A549 (cell line): ENCODE measurements around the gene SUCLA2. TPM values are rescaled to one million over a fixed set of nuclear protein-coding genes. Genes with fewer than 3 reads are reported as not detected.

Source experiments
- ATAC-seq, 2 experiments: fragments of 200-7000 bp in 1 of 2; fragments of >200 bp in 1 of 2; cut with Nextera tagmentation in 1 of 2; cut with Tn5 transposase in 1 of 2; 3 replicates each; pipeline versions ENCODE4 v1.8.0 to v1.9.1; 2018 to 2020; ENCODE audit warnings: mild to moderate bottlenecking in 1 of 2, moderate library complexity in 1 of 2
- CTCF ChIA-PET: fragments of 300-600 bp; sonication (Branson Sonifier 250); formaldehyde crosslinking; extraction: SDS; loops from one replicate; lab custom pipeline; 2021; ENCODE audit warnings: antibody characterized with exemption, inconsistent platforms; lab: Yijun Ruan, JAX
- POLR2A ChIA-PET: fragments of 350-600 bp; formaldehyde crosslinking; extraction: SDS; loops from one replicate; lab custom pipeline; 2021; ENCODE audit warnings: antibody characterized with exemption, inconsistent platforms; lab: Yijun Ruan, JAX
- DNase-seq, 2 experiments: peaks; one replicate each; pipeline versions ENCODE4 v3.0.0 to v3.0.0-alpha.2; 2011 to 2016; ENCODE audit warnings: low read depth in 1 of 2, low spot score in 1 of 2
- FAIRE-seq: peaks from 2 replicates; lab custom pipeline; 2011; peaks lifted over from hg19 to GRCh38; lab: Jason Lieb, UNC
- H3K27ac ChIP-seq, 2 experiments: fragments of >200 bp; sonication (Bioruptor Twin); formaldehyde crosslinking; 3 replicates each; pipeline ENCODE4 v1.5.1; 2016 to 2017
- H3K4me1 ChIP-seq: fragments of >200 bp; sonication (Bioruptor Twin); formaldehyde crosslinking; 3 replicates; pipeline ENCODE4 v1.6.1; 2016
- H3K4me2 ChIP-seq: fragments of >200 bp; sonication (Bioruptor Twin); formaldehyde crosslinking; 3 replicates; pipeline ENCODE4 v1.6.1; 2016
- H3K4me3 ChIP-seq: fragments of >200 bp; sonication (Bioruptor Twin); formaldehyde crosslinking; 3 replicates; pipeline ENCODE4 v1.5.1; 2016
- H3K9me3 ChIP-seq: fragments of >200 bp; sonication (Bioruptor Twin); formaldehyde crosslinking; 3 replicates; pipeline ENCODE4 v1.6.1; 2016
- CHD2 ChIP-seq: fragments of 150-350 bp; IDR thresholded peaks from 2 replicates; pipeline ENCODE4 v1.6.1; 2014; ENCODE audit warnings: low read length; ENCODE audit not compliant: partially characterized antibody
- EHF ChIP-seq: fragments of 250-450 bp; sonication (Bioruptor Pico); IDR thresholded peaks from 2 replicates; pipeline ENCODE4 v1.5.0; 2020; ENCODE audit warnings: mild to moderate bottlenecking
- EHMT2 ChIP-seq: fragments of 200-600 bp; sonication (generic); IDR thresholded peaks from 2 replicates; pipeline ENCODE4 v1.6.1; 2016; ENCODE audit warnings: antibody characterized with exemption, low read depth, mild to moderate bottlenecking, moderate library complexity
- GATA3 ChIP-seq: IDR thresholded peaks from 2 replicates; pipeline ENCODE4 v1.6.1; 2012; ENCODE audit warnings: borderline replicate concordance
- HOXA7 ChIP-seq: fragments of 250-450 bp; sonication (Bioruptor Pico); IDR thresholded peaks from 2 replicates; pipeline ENCODE4 v1.5.0; 2020; ENCODE audit warnings: mild to moderate bottlenecking, moderate library complexity
- HOXB5 ChIP-seq: fragments of 250-450 bp; sonication (Bioruptor Pico); IDR thresholded peaks from 2 replicates; pipeline ENCODE4 v1.5.0; 2020; ENCODE audit warnings: mild to moderate bottlenecking, moderate library complexity
- JUN ChIP-seq, 2 experiments: fragments of >200 bp; sonication (Bioruptor Twin); formaldehyde crosslinking; IDR thresholded peaks; 2 replicates in 1 of 2; 3 replicates in 1 of 2; pipeline ENCODE4 v1.6.1; 2016 to 2017
- JUNB ChIP-seq: fragments of >200 bp; sonication (Bioruptor Twin); formaldehyde crosslinking; IDR thresholded peaks from 2 replicates; pipeline ENCODE4 v1.6.1; 2016
- KDM1A ChIP-seq: fragments of 200-600 bp; sonication (generic); IDR thresholded peaks from 2 replicates; pipeline ENCODE4 v1.6.1; 2016; ENCODE audit warnings: low read depth, mild to moderate bottlenecking
- KDM5A ChIP-seq: fragments of 200-600 bp; sonication (generic); IDR thresholded peaks from 2 replicates; pipeline ENCODE4 v1.6.1; 2016; ENCODE audit warnings: antibody characterized with exemption, mild to moderate bottlenecking
- MAFK ChIP-seq: fragments of 450-650 bp; IDR thresholded peaks from 2 replicates; pipeline ENCODE4 v1.6.1; 2014; ENCODE audit not compliant: partially characterized antibody
- NFE2L2 ChIP-seq: fragments of 150-350 bp; conservative IDR thresholded peaks from 2 replicates; pipeline ENCODE4 v1.6.1; 2014; ENCODE audit warnings: low read length
- NPAS2 ChIP-seq: fragments of 250-450 bp; sonication (Bioruptor Pico); IDR thresholded peaks from 2 replicates; pipeline ENCODE4 v1.8.0; 2022; ENCODE audit warnings: mild to moderate bottlenecking, moderate library complexity, borderline replicate concordance
- PHF8 ChIP-seq: fragments of 200-600 bp; sonication (generic); IDR thresholded peaks from 2 replicates; pipeline ENCODE4 v1.6.1; 2016; ENCODE audit warnings: low read depth, mild to moderate bottlenecking, antibody characterized with exemption, moderate library complexity, borderline replicate concordance
- POLR2A ChIP-seq: IDR thresholded peaks from 2 replicates; pipeline ENCODE4 v1.6.1; 2012; ENCODE audit warnings: mild to moderate bottlenecking, low read length
- RAD21 ChIP-seq, 2 experiments: fragments of >200 bp in 1 of 2; sonication (Bioruptor Twin) in 1 of 2; formaldehyde crosslinking in 1 of 2; IDR thresholded peaks in 1 of 2; conservative IDR thresholded peaks in 1 of 2; 2 replicates in 1 of 2; 3 replicates in 1 of 2; pipeline ENCODE4 v1.6.1; 2012 to 2018; ENCODE audit warnings: inconsistent platforms in 1 of 2
- RARB ChIP-seq: fragments of 250-450 bp; sonication (Bioruptor Pico); IDR thresholded peaks from 2 replicates; pipeline ENCODE4 v1.8.0; 2021; ENCODE audit warnings: mild to moderate bottlenecking, moderate library complexity
- SREBF2 ChIP-seq: fragments of 450-650 bp; IDR thresholded peaks from 2 replicates; pipeline ENCODE4 v1.6.1; 2014; ENCODE audit warnings: mild to moderate bottlenecking, moderate library complexity
- ZC3H11A ChIP-seq: fragments of 450-650 bp; IDR thresholded peaks from 2 replicates; pipeline ENCODE4 v1.6.1; 2014; ENCODE audit warnings: antibody characterized with exemption, mild to moderate bottlenecking
- ZFP36 ChIP-seq: fragments of 450-650 bp; IDR thresholded peaks from 2 replicates; pipeline ENCODE4 v1.6.1; 2014; ENCODE audit warnings: borderline replicate concordance; ENCODE audit not compliant: partially characterized antibody
- ZNF302 ChIP-seq: fragments of 250-450 bp; sonication (Bioruptor Pico); IDR thresholded peaks from 2 replicates; pipeline ENCODE4 v1.9.0; 2021; ENCODE audit warnings: inconsistent platforms, mild to moderate bottlenecking, moderate library complexity
- WGBS: methylation state at CpG from one replicate; pipeline ENCODE4 v1.1.6; 2017; ENCODE audit errors: missing lambda C conversion rate; 5-methylcytosine and 5-hydroxymethylcytosine counted together
- polyA plus RNA-seq, 4 experiments: library from polyadenylated mRNA; depleted of rRNA in 3 of 4; stranded (reverse); fragments of >200 nt; fragmentation: RNase III in 1 of 4; extraction: RNeasy Plus Mini Kit Qiagen cat#74134 plus additional on column Dnase treatment in 1 of 4; gene quantifications; 2 replicates in 3 of 4; 3 replicates in 1 of 4; pipeline ENCODE4 v1.2.3, GENCODE V29; 2011 to 2017
- TF ChIP-seq, protein P1 (sequence below): fragments of >200 bp; sonication (Bioruptor Twin); formaldehyde crosslinking; IDR thresholded peaks from 3 replicates; pipeline ENCODE4 v1.6.1; 2016

The SUCLA2 gene
- polyA plus RNA-seq, 2 of the 4 experiments (the other 2 are of a cell fraction), result 52.6 to 65.4 TPM

DNA sequence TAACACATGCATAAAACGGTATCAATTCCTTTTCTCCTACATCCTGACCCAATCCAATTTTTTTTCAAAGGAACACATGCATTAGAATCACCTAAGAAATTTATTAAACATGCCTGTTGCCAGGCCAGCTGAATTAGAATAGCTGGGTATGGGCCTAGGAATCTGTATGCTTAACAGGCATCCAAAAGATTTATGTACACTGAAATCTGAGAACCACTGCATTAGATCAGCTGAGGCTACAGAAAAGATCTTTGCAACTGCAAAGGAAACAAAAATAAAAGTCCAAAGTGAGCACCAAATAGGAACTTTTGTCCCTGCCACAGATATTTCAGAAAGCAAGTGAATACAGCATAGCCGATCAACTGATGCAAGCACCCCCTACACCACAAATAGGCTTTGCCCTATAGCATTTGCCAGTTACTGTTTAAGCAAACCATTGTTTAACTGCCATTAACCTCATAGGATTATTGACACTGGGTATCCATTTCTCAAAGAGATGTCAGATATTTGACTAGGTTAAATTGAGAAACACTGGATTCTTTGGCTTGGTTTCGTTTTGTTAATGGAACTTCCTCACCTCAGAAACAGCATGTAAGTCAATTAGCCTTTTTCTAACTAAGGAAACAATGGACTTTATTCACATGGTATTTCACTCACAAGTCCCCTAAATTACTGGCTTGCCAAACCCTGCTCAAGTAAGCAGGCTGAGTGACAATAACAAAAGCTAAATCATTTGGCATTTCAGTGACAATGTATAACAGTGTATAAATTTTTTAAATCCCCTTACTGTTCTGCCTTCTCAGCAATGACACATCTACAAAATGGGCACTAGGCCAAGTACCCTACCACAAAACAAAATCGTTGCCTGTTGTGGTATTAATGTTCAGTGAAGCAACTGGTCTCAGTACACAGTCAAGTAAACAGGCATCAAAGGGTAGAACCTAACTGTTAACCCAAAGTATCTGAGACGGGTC lies 67.8 kb downstream of the SUCLA2 start:
- no peak for DNase-seq
- FAIRE-seq, result no peak
- CTCF ChIA-PET, result no interaction called here
- 71% methylated on average over 5 of the region's 5 CpGs for WGBS
- POLR2A ChIA-PET, result no interaction called here
- Histone ChIP-seq H3K4me1 (no peaks in the 10 kb centered on the region), H3K4me3 (no peak overlapping the region), H3K27ac (no peak overlapping the region), H3K9me3 (no peaks in the 10 kb centered on the region), H3K4me2 (no peak overlapping the region)
- no peak for TF ChIP-seq POLR2A
- no peak for TF ChIP-seq ZC3H11A
- TF ChIP-seq JUNB, result no peak
- TF ChIP-seq HOXA7 (CRISPR knock-in tag), result no peak
- no peak for TF ChIP-seq MAFK
- no peak for TF ChIP-seq JUN (IDR thresholded peaks at IDR 0.05)
- ATAC-seq, result no peak

DNA sequence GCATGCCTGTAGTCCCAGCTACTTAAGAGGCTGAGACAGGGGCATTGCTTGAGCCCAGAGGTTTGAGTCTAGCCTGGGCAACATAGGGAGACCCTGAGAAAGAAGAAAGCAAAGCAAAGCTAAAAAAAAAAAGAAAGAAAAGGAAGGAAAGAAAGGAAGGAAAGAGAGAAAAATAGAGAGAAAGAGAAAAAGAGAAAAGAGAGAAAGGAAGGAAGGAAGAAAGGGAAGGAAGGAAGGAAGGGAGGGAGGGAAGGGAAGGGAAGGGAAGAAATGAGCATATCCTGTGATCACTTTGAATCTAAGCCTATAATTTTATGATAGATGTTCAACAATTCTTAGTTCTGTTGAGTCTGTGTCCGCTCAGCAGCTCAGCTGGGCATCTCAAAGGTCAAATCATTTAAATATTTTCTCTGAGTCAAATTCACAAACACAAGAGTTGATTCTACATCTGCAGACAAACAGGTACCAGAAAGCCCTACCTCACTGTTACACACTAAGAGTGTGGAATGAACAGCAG lies 70.4 kb downstream of the SUCLA2 start:
- POLR2A ChIA-PET, result no interaction called here
- CTCF ChIA-PET, result no interaction called here
- FAIRE-seq (no peak), DNase-seq (no peak), ATAC-seq (no peak)
- Histone ChIP-seq H3K4me3 (no peak overlapping the region), H3K27ac (no peak overlapping the region), H3K4me1 (no peaks in the 10 kb centered on the region), H3K9me3 (no peaks in the 10 kb centered on the region), H3K4me2 (no peak overlapping the region)
- TF ChIP-seq KDM1A, result no peak
- no peak for TF ChIP-seq KDM5A
- TF ChIP-seq ZC3H11A, result no peak
- no peak for TF ChIP-seq ZFP36
- no peak for TF ChIP-seq NFE2L2
- no peak for TF ChIP-seq PHF8
- 87% methylated on average over 1 of the region's 1 CpG for WGBS

DNA sequence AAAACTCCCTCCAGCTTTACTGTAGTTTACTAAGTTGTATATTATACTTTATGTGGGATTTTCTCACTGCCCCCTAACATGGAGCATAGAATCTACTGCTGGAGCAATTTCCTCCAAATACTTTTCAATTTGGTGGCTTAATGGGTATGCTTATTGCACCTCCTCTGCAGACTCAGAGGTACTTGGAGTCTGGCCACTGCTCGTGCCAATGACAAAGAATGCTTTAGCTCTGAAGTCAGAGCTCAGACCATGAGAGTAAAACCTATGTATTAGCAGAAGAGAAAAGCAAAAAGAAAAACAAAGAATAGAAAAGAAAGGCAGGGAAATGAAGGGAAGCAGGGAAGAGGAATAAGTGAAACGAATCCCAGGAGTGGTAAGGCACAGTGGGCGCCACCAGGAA lies 71.9 kb downstream of the SUCLA2 start:
- POLR2A ChIA-PET, result no interaction called here
- Histone ChIP-seq H3K27ac (no peak overlapping the region), H3K4me1 (no peaks in the 10 kb centered on the region), H3K4me2 (no peak overlapping the region), H3K4me3 (no peak overlapping the region), H3K9me3 (no peaks in the 10 kb centered on the region)
- CTCF ChIA-PET, result interaction anchor here (0.7 to 1.3 kb wide), 2 partner anchors 10 to 109 kb away, joined by 3 to 4 read pairs; no protein-coding TSS in a partner anchor
- FAIRE-seq (no peak), ATAC-seq (no peak), DNase-seq (no peak)
- TF ChIP-seq GATA3, result no peak
- TF ChIP-seq EHMT2, result no peak
- TF ChIP-seq HOXB5, result no peak
- TF ChIP-seq, protein P1, sequence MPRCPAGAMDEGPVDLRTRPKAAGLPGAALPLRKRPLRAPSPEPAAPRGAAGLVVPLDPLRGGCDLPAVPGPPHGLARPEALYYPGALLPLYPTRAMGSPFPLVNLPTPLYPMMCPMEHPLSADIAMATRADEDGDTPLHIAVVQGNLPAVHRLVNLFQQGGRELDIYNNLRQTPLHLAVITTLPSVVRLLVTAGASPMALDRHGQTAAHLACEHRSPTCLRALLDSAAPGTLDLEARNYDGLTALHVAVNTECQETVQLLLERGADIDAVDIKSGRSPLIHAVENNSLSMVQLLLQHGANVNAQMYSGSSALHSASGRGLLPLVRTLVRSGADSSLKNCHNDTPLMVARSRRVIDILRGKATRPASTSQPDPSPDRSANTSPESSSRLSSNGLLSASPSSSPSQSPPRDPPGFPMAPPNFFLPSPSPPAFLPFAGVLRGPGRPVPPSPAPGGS, result no peak
- TF ChIP-seq ZNF302 (CRISPR knock-in tag), result no peak
- no peak for TF ChIP-seq EHF (CRISPR knock-in tag)
- no peak for TF ChIP-seq JUNB
- TF ChIP-seq CHD2, result no peak
- no peak for TF ChIP-seq SREBF2
- TF ChIP-seq RAD21 (conservative IDR thresholded peaks at IDR 0.05 in 1 of 2, IDR thresholded peaks at IDR 0.05 in 1 of 2), result no peak
- TF ChIP-seq KDM5A, result no peak
- TF ChIP-seq NPAS2 (CRISPR knock-in tag), result no peak
- no peak for TF ChIP-seq POLR2A
- TF ChIP-seq RARB (CRISPR knock-in tag), result no peak
- TF ChIP-seq, all 56 proteins: peak for 0
- WGBS, result 66% methylated on average over 3 of the region's 3 CpGs
